Measurements from ENCODE around the gene RFX5. TPM values are rescaled to one million over a fixed set of nuclear protein-coding genes. Genes with fewer than 3 reads are reported as not detected.

RFX5 gene
- total and polyA plus RNA-seq, 9 of the 15 experiments (the other 6 are each of a cell fraction or from before 2014, with no cell fraction given) = 3.8 to 48.2 (median 32.2) TPM

GRCh38 chr1:151311589-151312331 is 35.3 kb downstream of the RFX5 start (continued):
- TF ChIP-seq CBX1 (IDR thresholded peaks at IDR 0.05; ENCODE audit: low read depth) (no peak), ZBTB17 (CRISPR knock-in tag; IDR thresholded peaks at IDR 0.05) (peak; percentile 65; the same call in 1 of the 2 replicates), JUNB (CRISPR knock-in tag; conservative IDR thresholded peaks at IDR 0.05) (peak; percentile 87), RBM14 (IDR thresholded peaks at IDR 0.05; ENCODE audit: borderline replicate concordance, insufficient read depth, low read depth, low read length) (no peak), RNF2 (IDR thresholded peaks at IDR 0.05) (peak; percentile 94), FOXO4 (CRISPR knock-in tag; IDR thresholded peaks at IDR 0.05) (no peak), EHMT2 (IDR thresholded peaks at IDR 0.05) (peak; percentile 69), PRPF4 (IDR thresholded peaks at IDR 0.05; ENCODE audit: insufficient read depth, low read depth, low read length, poor library complexity, severe bottlenecking) (no peak), RBM22 (IDR thresholded peaks at IDR 0.05; ENCODE audit: low read depth, low read length, poor library complexity, severe bottlenecking) (no peak), RBFOX2 (IDR thresholded peaks at IDR 0.05; ENCODE audit: low read depth, low read length) (peak; percentile 31; the same call in 1 of the 2 replicates), STAT5A (IDR thresholded peaks at IDR 0.05; ENCODE audit: borderline replicate concordance, low read length) (no peak; the same call in 1 of the 2 replicates), PHF21A (IDR thresholded peaks at IDR 0.05; ENCODE audit: borderline replicate concordance, low read depth) (no peak), SMARCA5 (IDR thresholded peaks at IDR 0.05) (no peak), ZNF23 (CRISPR knock-in tag; IDR thresholded peaks at IDR 0.05) (no peak), MTA1 (IDR thresholded peaks at IDR 0.05; ENCODE audit: borderline replicate concordance) (peak; percentile 39; the same call in 1 of the 2 replicates), ARID1B (IDR thresholded peaks at IDR 0.05) (peak; percentile 93), ZC3H4 (CRISPR knock-in tag; IDR thresholded peaks at IDR 0.05; ENCODE audit: borderline replicate concordance) (no peak), CEBPB (tag; IDR thresholded peaks at IDR 0.05) (peak; percentile 99), NFYB (IDR thresholded peaks at IDR 0.05; ENCODE audit: extremely low read depth, insufficient read length) (no peak), FIP1L1 (IDR thresholded peaks at IDR 0.05; ENCODE audit: low read depth, low read length, poor library complexity, severe bottlenecking) (no peak), MECOM (CRISPR knock-in tag; IDR thresholded peaks at IDR 0.05) (no peak), MAFG (tag; conservative IDR thresholded peaks at IDR 0.05) (peak; percentile 80), TCF15 (CRISPR knock-in tag; IDR thresholded peaks at IDR 0.05) (no peak), RFX7 (CRISPR knock-in tag; IDR thresholded peaks at IDR 0.05) (no peak)
- TF ChIP-seq, protein P1, sequence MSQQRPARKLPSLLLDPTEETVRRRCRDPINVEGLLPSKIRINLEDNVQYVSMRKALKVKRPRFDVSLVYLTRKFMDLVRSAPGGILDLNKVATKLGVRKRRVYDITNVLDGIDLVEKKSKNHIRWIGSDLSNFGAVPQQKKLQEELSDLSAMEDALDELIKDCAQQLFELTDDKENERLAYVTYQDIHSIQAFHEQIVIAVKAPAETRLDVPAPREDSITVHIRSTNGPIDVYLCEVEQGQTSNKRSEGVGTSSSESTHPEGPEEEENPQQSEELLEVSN (IDR thresholded peaks at IDR 0.05; ENCODE audit: borderline replicate concordance in 1 of 2, extremely low read depth in 1 of 2, insufficient read depth in 1 of 2, insufficient read length in 1 of 2, low read depth in 1 of 2, low read length in 1 of 2, poor library complexity in 1 of 2, severe bottlenecking in 1 of 2) = peak; percentile 18 to 54
- TF ChIP-seq, protein P2, sequence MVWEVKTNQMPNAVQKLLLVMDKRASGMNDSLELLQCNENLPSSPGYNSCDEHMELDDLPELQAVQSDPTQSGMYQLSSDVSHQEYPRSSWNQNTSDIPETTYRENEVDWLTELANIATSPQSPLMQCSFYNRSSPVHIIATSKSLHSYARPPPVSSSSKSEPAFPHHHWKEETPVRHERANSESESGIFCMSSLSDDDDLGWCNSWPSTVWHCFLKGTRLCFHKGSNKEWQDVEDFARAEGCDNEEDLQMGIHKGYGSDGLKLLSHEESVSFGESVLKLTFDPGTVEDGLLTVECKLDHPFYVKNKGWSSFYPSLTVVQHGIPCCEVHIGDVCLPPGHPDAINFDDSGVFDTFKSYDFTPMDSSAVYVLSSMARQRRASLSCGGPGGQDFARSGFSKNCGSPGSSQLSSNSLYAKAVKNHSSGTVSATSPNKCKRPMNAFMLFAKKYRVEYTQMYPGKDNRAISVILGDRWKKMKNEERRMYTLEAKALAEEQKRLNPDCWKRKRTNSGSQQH (CRISPR knock-in tag; IDR thresholded peaks at IDR 0.05) = no peak

All from K562 (cell line).